ENCODE measurements around the gene EYS.

EYS gene

GRCh38 chr6:64252256-64252655, 1454.8 kb downstream of the EYS start:
- no peak overlapping the region for H3K18ac ChIP-seq (ENCODE audit: low read depth in 1 of 2, low read length in 2 of 2)
- no peak overlapping the region for H3K27ac ChIP-seq (ENCODE audit: low read length, poor library complexity, severe bottlenecking)
- no peak overlapping the region for H4K91ac ChIP-seq (ENCODE audit: low read length)
- no peak overlapping the region for H3K4me3 ChIP-seq (ENCODE audit: insufficient read depth in 1 of 2, low read depth in 1 of 2, low read length in 2 of 2)
- no peaks in the 10 kb centered on the region for H3K27me3 ChIP-seq (ENCODE audit: control insufficient read depth in 1 of 2, insufficient read depth in 1 of 2, low read length in 2 of 2)
- no peaks in the 10 kb centered on the region for H3K4me1 ChIP-seq (ENCODE audit: control insufficient read depth, insufficient read depth, low read depth, low read length)
- DNase-seq, result no peak
- WGBS, result 97% methylated on average over 1 of the region's 2 CpGs
- H3K9ac ChIP-seq (ENCODE audit: low read length), result no peak overlapping the region
- H3K36me3 ChIP-seq (ENCODE audit: control insufficient read depth in 1 of 2, insufficient read depth in 2 of 2, low read depth in 1 of 2, low read length in 2 of 2), result no peaks in the 10 kb centered on the region
- H2BK120ac ChIP-seq (ENCODE audit: low read depth, low read length), result no peak overlapping the region
- H2AFZ ChIP-seq (ENCODE audit: low read depth, low read length), result no peak overlapping the region
- no peak overlapping the region for H2BK5ac ChIP-seq (ENCODE audit: low read depth, low read length, poor library complexity, severe bottlenecking)
- no peak overlapping the region for H3K23ac ChIP-seq (ENCODE audit: low read length in 2 of 2)
- no peak overlapping the region for H2AK5ac ChIP-seq (ENCODE audit: low read length, severe bottlenecking)
- no peak overlapping the region for H3K14ac ChIP-seq (ENCODE audit: low read length in 2 of 2)
- H4K8ac ChIP-seq (ENCODE audit: low read length), result no peak overlapping the region
- H3K4ac ChIP-seq (ENCODE audit: low read depth in 1 of 2, low read length in 2 of 2), result no peak overlapping the region
- H3K79me1 ChIP-seq (replicated peaks; ENCODE audit: low read length, poor library complexity, severe bottlenecking), result no peaks in the 10 kb centered on the region
- no peak overlapping the region for H3K4me2 ChIP-seq (ENCODE audit: low read length, poor library complexity, severe bottlenecking)
- no peak overlapping the region for H2BK15ac ChIP-seq (ENCODE audit: low read depth, poor library complexity, severe bottlenecking)
- H3K9me3 ChIP-seq (ENCODE audit: control insufficient read depth, low read length), result no peaks in the 10 kb centered on the region
- no peak overlapping the region for H2BK12ac ChIP-seq (ENCODE audit: low read length in 2 of 2)

GRCh38 chr6:64250126-64250525, 1456.9 kb downstream of the EYS start:
- Histone ChIP-seq H3K18ac (ENCODE audit: low read depth in 1 of 2, low read length in 2 of 2) (no peak overlapping the region), H4K8ac (ENCODE audit: low read length) (no peak overlapping the region), H3K4me1 (ENCODE audit: control insufficient read depth, insufficient read depth, low read depth, low read length) (no peaks in the 10 kb centered on the region), H3K14ac (ENCODE audit: low read length in 2 of 2) (no peak overlapping the region), H2BK120ac (ENCODE audit: low read depth, low read length) (no peak overlapping the region), H2AK5ac (ENCODE audit: low read length, severe bottlenecking) (no peak overlapping the region), H3K4me2 (ENCODE audit: low read length, poor library complexity, severe bottlenecking) (no peak overlapping the region), H3K9ac (ENCODE audit: low read length) (no peak overlapping the region), H4K91ac (ENCODE audit: low read length) (no peak overlapping the region), H3K27me3 (ENCODE audit: control insufficient read depth in 1 of 2, insufficient read depth in 1 of 2, low read length in 2 of 2) (no peaks in the 10 kb centered on the region), H3K4ac (ENCODE audit: low read depth in 1 of 2, low read length in 2 of 2) (no peak overlapping the region), H2BK12ac (ENCODE audit: low read length in 2 of 2) (no peak overlapping the region), H3K4me3 (ENCODE audit: insufficient read depth in 1 of 2, low read depth in 1 of 2, low read length in 2 of 2) (no peak overlapping the region), H2BK15ac (ENCODE audit: low read depth, poor library complexity, severe bottlenecking) (no peak overlapping the region), H3K27ac (ENCODE audit: low read length, poor library complexity, severe bottlenecking) (no peak overlapping the region), H3K36me3 (ENCODE audit: control insufficient read depth in 1 of 2, insufficient read depth in 2 of 2, low read depth in 1 of 2, low read length in 2 of 2) (no peaks in the 10 kb centered on the region), H2BK5ac (ENCODE audit: low read depth, low read length, poor library complexity, severe bottlenecking) (no peak overlapping the region), H3K9me3 (ENCODE audit: control insufficient read depth, low read length) (no peaks in the 10 kb centered on the region), H3K23ac (ENCODE audit: low read length in 2 of 2) (no peak overlapping the region), H3K79me1 (replicated peaks; ENCODE audit: low read length, poor library complexity, severe bottlenecking) (no peaks in the 10 kb centered on the region), H2AFZ (ENCODE audit: low read depth, low read length) (no peak overlapping the region)
- no peak for DNase-seq
- 80% methylated on average over 3 of the region's 3 CpGs for WGBS

GRCh38 chr6:64249115-64249514, 1457.9 kb downstream of the EYS start:
- H3K4me3 ChIP-seq (ENCODE audit: insufficient read depth in 1 of 2, low read depth in 1 of 2, low read length in 2 of 2), result no peak overlapping the region
- no peak overlapping the region for H3K4me2 ChIP-seq (ENCODE audit: low read length, poor library complexity, severe bottlenecking)
- no peak overlapping the region for H2BK5ac ChIP-seq (ENCODE audit: low read depth, low read length, poor library complexity, severe bottlenecking)
- H2AFZ ChIP-seq (ENCODE audit: low read depth, low read length), result no peak overlapping the region
- H3K14ac ChIP-seq (ENCODE audit: low read length in 2 of 2), result no peak overlapping the region
- no peaks in the 10 kb centered on the region for H3K27me3 ChIP-seq (ENCODE audit: control insufficient read depth in 1 of 2, insufficient read depth in 1 of 2, low read length in 2 of 2)
- no peaks in the 10 kb centered on the region for H3K9me3 ChIP-seq (ENCODE audit: control insufficient read depth, low read length)
- no peak overlapping the region for H2BK12ac ChIP-seq (ENCODE audit: low read length in 2 of 2)
- no peak overlapping the region for H2BK120ac ChIP-seq (ENCODE audit: low read depth, low read length)
- no peak overlapping the region for H4K8ac ChIP-seq (ENCODE audit: low read length)
- no peak overlapping the region for H3K18ac ChIP-seq (ENCODE audit: low read depth in 1 of 2, low read length in 2 of 2)
- H3K36me3 ChIP-seq (ENCODE audit: control insufficient read depth in 1 of 2, insufficient read depth in 2 of 2, low read depth in 1 of 2, low read length in 2 of 2), result no peaks in the 10 kb centered on the region
- no peak overlapping the region for H3K23ac ChIP-seq (ENCODE audit: low read length in 2 of 2)
- 40% methylated on average over 1 of the region's 1 CpG for WGBS
- no peaks in the 10 kb centered on the region for H3K4me1 ChIP-seq (ENCODE audit: control insufficient read depth, insufficient read depth, low read depth, low read length)
- no peak overlapping the region for H3K9ac ChIP-seq (ENCODE audit: low read length)
- H3K79me1 ChIP-seq (replicated peaks; ENCODE audit: low read length, poor library complexity, severe bottlenecking), result no peaks in the 10 kb centered on the region
- H3K27ac ChIP-seq (ENCODE audit: low read length, poor library complexity, severe bottlenecking), result no peak overlapping the region
- H3K4ac ChIP-seq (ENCODE audit: low read depth in 1 of 2, low read length in 2 of 2), result no peak overlapping the region
- peak; percentile 49 for DNase-seq
- H4K91ac ChIP-seq (ENCODE audit: low read length), result no peak overlapping the region
- H2BK15ac ChIP-seq (ENCODE audit: low read depth, poor library complexity, severe bottlenecking), result no peak overlapping the region
- no peak overlapping the region for H2AK5ac ChIP-seq (ENCODE audit: low read length, severe bottlenecking)

- H3K4me1 ChIP-seq (ENCODE audit: control insufficient read depth, insufficient read depth, low read depth, low read length), result no peaks in the 10 kb centered on the region
Measured at GRCh38 chr6:64243618-64244017, 1463.4 kb downstream of the EYS start.

More at GRCh38 chr6:64243618-64244017, 1463.4 kb downstream of the EYS start:
- no peak for DNase-seq
- no peak overlapping the region for H4K8ac ChIP-seq (ENCODE audit: low read length)
- no peak overlapping the region for H3K4me2 ChIP-seq (ENCODE audit: low read length, poor library complexity, severe bottlenecking)
- H3K9me3 ChIP-seq (ENCODE audit: control insufficient read depth, low read length), result peaks cover 3% of the 10 kb centered on the region
- H3K4ac ChIP-seq (ENCODE audit: low read depth in 1 of 2, low read length in 2 of 2), result no peak overlapping the region
- H4K91ac ChIP-seq (ENCODE audit: low read length), result no peak overlapping the region
- no peak overlapping the region for H3K23ac ChIP-seq (ENCODE audit: low read length in 2 of 2)
- H3K36me3 ChIP-seq (ENCODE audit: control insufficient read depth in 1 of 2, insufficient read depth in 2 of 2, low read depth in 1 of 2, low read length in 2 of 2), result no peaks in the 10 kb centered on the region
- no peak overlapping the region for H2AFZ ChIP-seq (ENCODE audit: low read depth, low read length)
- no peaks in the 10 kb centered on the region for H3K79me1 ChIP-seq (replicated peaks; ENCODE audit: low read length, poor library complexity, severe bottlenecking)
- no peak overlapping the region for H2BK5ac ChIP-seq (ENCODE audit: low read depth, low read length, poor library complexity, severe bottlenecking)
- H3K18ac ChIP-seq (ENCODE audit: low read depth in 1 of 2, low read length in 2 of 2), result no peak overlapping the region
- H3K4me3 ChIP-seq (ENCODE audit: insufficient read depth in 1 of 2, low read depth in 1 of 2, low read length in 2 of 2), result no peak overlapping the region
- H2BK120ac ChIP-seq (ENCODE audit: low read depth, low read length), result no peak overlapping the region
- no peaks in the 10 kb centered on the region for H3K27me3 ChIP-seq (ENCODE audit: control insufficient read depth in 1 of 2, insufficient read depth in 1 of 2, low read length in 2 of 2)
- no peak overlapping the region for H2BK12ac ChIP-seq (ENCODE audit: low read length in 2 of 2)
- H3K14ac ChIP-seq (ENCODE audit: low read length in 2 of 2), result no peak overlapping the region
- no peak overlapping the region for H2BK15ac ChIP-seq (ENCODE audit: low read depth, poor library complexity, severe bottlenecking)
- no peak overlapping the region for H3K27ac ChIP-seq (ENCODE audit: low read length, poor library complexity, severe bottlenecking)
- H2AK5ac ChIP-seq (ENCODE audit: low read length, severe bottlenecking), result no peak overlapping the region
- no peak overlapping the region for H3K9ac ChIP-seq (ENCODE audit: low read length)

Data from mesenchymal stem cell (in vitro differentiated cells and primary cell).